ENCODE results near the gene OLFM1.
"Not testable (repeated sequence)": the region's sequence is repeated elsewhere in the genome, so short reads cannot be mapped to it uniquely, and the experiment has no call there.

The OLFM1 gene

DNA sequence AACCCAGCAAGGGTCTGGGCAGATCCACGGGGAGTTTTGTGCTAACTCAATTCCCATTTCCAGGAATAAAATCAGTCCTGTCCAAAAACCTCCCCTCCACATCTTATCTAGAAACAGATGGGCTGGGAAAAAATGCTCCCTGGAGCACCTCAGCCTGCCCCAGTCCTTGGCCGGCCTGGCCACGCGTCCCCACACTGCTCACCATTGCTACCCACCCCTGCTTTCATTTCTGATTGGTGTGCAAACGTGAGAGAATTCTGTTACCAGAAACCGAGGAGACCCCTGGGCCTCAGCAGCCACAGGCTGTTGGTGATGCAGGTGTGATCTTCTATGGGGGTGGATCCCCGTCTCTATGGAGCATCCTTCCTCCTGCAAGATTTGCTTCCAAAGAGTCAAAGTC, 38.0 kb upstream of the OLFM1 start:
- Mint-ChIP-seq H3K27ac (no peak overlapping the region), H3K36me3 (ENCODE audit: low read depth) (no peaks in the 10 kb centered on the region), H3K27me3 (peaks cover 23% of the 10 kb centered on the region)

DNA sequence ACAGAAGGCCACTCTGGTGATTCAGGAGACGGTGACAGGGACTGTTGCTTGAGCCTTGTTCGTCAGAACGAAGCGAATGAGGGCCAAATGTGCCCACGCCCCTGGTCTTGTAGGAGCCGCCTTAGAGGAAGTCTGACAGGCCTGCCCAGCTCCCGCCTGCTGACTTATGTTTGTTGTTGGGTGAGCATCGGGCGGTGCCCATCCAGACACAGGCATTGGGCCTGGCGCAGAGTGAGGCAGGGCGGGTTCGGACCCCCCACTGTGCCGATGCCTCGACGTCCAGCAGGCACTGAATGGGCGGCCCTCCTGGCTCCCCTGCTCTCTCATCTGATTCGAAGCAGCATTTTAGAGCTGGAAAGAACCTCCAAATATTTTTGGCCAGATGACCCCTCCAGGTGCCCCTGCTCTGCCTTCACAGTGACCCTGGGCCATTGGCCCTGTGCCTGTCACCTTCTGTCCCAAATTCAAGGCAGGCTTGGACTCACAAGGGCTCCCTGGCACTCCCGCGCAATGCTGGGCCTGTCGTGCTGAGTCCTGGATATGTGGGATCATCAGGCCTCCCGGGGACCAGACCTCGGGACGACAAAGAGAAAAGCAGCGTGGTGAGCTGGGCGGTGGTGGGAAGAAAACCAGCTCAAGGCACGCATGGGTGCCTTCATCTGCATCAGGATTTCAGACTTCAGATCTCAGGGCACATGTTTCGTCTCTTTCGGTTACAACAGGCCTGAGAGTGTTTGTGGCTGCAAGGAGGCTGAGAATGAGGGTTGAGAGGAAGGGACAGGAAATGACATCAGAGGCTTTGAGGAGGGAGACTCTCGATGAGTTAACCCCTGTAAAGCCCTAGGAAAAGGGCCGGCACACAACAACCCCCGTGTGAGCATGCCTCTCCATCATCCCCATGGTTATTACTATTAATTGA, 37.1 kb upstream of the OLFM1 start:
- no peaks in the 10 kb centered on the region for H3K36me3 Mint-ChIP-seq (ENCODE audit: low read depth)
- peaks cover 3% of the 10 kb centered on the region for H3K9me3 Mint-ChIP-seq
- no peak for DNase-seq
- no peaks in the 10 kb centered on the region for H3K4me1 Mint-ChIP-seq
- H3K27ac Mint-ChIP-seq, result no peak overlapping the region
- H3K27me3 Mint-ChIP-seq, result peaks cover 23% of the 10 kb centered on the region
- ATAC-seq, result no peak
- H3K4me3 Mint-ChIP-seq, result no peak overlapping the region

More for the DNA sequence above, 38.0 kb upstream of the OLFM1 start:
- ATAC-seq, result no peak
- Mint-ChIP-seq H3K4me3 (no peak overlapping the region), H3K4me1 (no peaks in the 10 kb centered on the region), H3K9me3 (peaks cover 3% of the 10 kb centered on the region)
- DNase-seq, result no peak

DNA sequence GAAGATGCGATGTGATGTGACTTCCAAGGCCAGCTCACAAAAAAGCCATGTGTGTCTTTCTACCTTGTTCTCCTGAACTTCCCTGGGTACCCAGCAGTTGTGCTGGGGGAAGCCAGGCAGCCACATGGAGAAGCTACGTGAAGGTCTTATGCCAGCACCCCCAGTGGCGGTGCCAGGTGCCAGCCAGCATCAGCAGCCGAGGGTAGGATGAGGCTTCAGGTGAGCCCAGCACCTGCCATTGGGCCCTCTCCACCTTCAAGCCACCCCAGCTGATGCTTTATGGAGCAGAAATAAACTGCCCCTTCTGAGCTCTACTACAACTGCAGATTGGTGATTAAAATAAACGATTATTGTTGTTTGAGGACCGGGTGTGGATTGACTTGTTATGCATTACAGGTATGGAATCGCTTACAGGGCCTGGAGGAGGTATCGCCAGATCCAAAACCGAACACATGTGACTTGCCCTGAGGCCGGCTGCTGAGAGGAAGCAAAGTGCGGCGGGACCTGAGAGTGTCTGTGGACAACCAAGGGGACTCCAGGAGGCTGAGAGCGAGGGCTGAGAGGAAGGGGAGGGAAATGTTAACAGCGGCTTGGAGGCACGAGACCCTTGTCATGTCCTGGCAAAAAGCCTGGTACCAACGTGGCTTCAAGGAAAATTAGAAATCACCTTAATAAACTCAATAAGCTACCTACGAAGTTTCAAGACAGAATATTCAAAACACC, 36.0 kb upstream of the OLFM1 start:
- ATAC-seq (no peak), DNase-seq (no peak)
- Mint-ChIP-seq H3K9me3 (peaks cover 3% of the 10 kb centered on the region), H3K36me3 (ENCODE audit: low read depth) (no peaks in the 10 kb centered on the region), H3K4me1 (no peaks in the 10 kb centered on the region), H3K4me3 (no peak overlapping the region), H3K27me3 (peaks cover 26% of the 10 kb centered on the region), H3K27ac (no peak overlapping the region)

DNA sequence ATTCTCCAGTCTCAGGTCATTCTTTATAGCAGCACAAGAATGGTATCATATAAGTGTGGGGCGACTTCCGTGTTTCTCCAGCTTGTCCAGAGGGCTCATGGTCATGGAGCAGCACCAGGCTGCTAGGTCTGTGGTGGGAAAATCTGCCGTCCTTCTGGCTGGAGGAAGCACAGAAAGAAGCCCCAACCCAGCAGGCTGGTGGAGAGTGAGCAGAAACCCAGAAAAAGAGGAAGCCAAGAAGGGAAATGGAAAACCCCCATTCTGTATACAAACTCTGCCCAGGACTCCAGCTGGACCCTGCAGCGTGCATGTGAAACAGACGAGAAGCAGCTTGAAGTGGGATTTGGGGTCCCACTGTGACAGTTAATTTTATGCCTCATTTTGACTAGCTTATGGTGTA, 34.3 kb upstream of the OLFM1 start:
- Mint-ChIP-seq H3K27ac (no peak overlapping the region), H3K36me3 (ENCODE audit: low read depth) (no peaks in the 10 kb centered on the region), H3K9me3 (peaks cover 3% of the 10 kb centered on the region), H3K27me3 (peaks cover 31% of the 10 kb centered on the region), H3K4me1 (no peaks in the 10 kb centered on the region), H3K4me3 (no peak overlapping the region)
- no peak for DNase-seq
- ATAC-seq, result no peak

DNA sequence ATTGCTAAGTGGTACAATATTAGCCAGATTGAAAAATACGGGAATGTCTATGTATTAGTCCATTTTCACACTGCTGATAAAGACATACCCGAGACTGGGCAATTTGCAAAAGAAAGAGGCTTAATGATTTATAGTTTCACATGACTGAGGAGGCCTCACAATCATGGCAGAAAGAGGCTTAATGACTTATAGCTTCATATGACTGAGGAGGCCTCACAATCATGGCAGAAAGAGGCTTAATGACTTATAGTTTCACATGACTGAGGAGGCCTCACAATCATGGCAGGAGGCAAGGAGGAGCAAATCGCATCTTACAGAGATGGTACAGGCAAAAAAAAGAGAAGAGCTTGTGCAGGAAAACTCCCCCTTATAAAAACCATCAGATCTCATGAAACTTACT, 32.3 kb upstream of the OLFM1 start:
- no peak overlapping the region for H3K27ac Mint-ChIP-seq
- no peak overlapping the region for H3K4me3 Mint-ChIP-seq
- no peaks in the 10 kb centered on the region for H3K36me3 Mint-ChIP-seq (ENCODE audit: low read depth)
- no peak for DNase-seq
- no peak for ATAC-seq
- peaks cover 36% of the 10 kb centered on the region for H3K27me3 Mint-ChIP-seq
- peaks cover 3% of the 10 kb centered on the region for H3K9me3 Mint-ChIP-seq
- no peaks in the 10 kb centered on the region for H3K4me1 Mint-ChIP-seq

DNA sequence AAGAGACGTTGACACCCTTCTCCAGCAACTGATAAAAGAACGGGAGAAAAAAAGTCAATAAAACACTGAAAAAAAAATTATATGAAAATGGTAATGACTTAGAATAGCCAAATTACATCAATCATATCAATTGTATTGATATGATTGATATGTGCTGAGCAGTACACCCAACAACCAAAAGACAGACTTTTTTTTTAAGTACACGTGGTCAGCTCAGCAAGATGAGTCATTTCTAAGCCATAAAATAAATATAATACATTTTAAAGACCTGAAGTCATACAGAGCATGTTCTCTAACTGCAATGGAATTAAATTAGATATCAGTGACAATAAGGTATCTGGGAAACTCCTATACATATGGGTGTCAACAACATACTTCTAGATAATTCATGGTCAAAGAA, 30.9 kb upstream of the OLFM1 start:
- Mint-ChIP-seq H3K36me3 (ENCODE audit: low read depth) (no peaks in the 10 kb centered on the region), H3K4me1 (no peaks in the 10 kb centered on the region), H3K27me3 (peaks cover 36% of the 10 kb centered on the region), H3K4me3 (no peak overlapping the region), H3K27ac (no peak overlapping the region), H3K9me3 (peaks cover 3% of the 10 kb centered on the region)
- ATAC-seq (no peak), DNase-seq (no peak)

DNA sequence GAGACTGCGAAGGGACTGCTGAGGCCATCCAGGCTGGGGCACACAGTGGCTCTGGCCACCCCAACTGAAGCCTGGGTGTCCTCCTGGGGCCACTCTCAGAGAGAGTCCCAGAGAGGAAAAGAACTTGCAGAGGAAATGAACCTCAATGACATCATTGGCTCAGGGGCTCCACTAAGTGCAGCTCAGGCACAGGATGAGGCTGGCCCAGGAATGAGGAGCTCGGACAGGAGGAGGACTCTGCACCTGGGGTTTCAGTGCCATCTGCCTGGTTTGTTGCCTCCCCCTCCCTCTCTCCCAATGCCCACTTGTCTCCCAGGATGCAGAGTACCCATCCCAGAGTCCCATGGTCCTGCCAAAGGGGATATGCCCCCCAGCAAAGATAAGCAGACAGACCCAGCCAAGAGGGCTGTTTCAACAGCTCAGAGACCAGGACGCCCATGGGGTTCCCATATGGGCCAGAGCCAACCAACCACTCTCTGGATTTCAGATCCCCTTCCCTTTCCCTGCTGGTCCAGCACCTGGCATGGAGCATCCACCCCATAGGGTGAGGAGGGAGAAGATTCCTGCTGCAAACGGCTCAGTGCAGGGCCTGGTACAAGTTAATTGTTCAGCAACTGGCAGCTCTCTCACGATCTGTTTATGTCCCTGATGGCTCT, 26.9 kb upstream of the OLFM1 start:
- H3K36me3 Mint-ChIP-seq (ENCODE audit: low read depth), result peaks cover 2% of the 10 kb centered on the region
- DNase-seq, result no peak
- no peak overlapping the region for H3K4me3 Mint-ChIP-seq
- peaks cover 21% of the 10 kb centered on the region for H3K27me3 Mint-ChIP-seq
- no peaks in the 10 kb centered on the region for H3K4me1 Mint-ChIP-seq
- no peak for ATAC-seq
- no peak overlapping the region for H3K27ac Mint-ChIP-seq
- H3K9me3 Mint-ChIP-seq, result peaks cover 12% of the 10 kb centered on the region

DNA sequence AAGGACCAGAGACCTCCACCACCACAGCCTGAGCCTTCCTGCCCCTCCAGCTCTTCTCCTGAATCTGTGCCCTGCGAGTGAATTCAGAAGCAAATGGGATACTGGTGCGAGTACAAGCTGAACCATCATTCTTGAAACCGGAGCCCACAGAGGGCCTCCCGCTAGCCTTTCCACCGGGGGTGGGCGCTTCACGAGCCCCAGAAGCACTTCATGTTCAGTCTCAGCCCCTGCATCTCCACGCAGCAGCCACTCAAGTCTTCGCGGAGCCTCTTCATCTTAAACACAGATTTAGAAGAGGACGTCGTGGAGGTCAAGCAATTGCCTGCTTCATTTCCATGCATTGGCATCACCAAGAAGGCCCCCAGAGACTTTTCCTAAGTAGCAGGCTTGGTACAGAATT, 26.0 kb upstream of the OLFM1 start:
- ATAC-seq (no peak), DNase-seq (no peak)
- Mint-ChIP-seq H3K4me1 (no peaks in the 10 kb centered on the region), H3K27ac (no peak overlapping the region), H3K4me3 (no peak overlapping the region), H3K36me3 (ENCODE audit: low read depth) (peaks cover 2% of the 10 kb centered on the region), H3K9me3 (peaks cover 12% of the 10 kb centered on the region), H3K27me3 (peaks cover 25% of the 10 kb centered on the region)

DNA sequence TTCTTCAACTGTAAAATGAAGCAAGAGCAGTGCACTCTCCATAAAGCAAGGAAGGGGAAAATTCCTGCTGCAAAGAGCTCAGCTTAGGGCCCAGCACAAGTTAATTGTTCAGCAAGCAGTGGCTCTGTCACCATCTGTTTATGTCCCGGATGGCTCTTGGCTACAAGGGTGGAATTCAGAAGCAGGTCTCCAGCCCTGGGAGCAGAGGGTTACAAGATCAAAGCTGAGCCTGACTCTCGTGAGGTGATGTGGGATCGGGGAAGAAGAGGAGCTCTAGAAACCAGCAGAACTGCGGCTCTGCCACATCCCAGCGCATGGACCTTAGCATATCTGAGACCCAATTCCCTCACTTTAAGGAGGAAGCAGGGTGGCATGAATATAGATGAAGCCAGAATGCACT, 25.2 kb upstream of the OLFM1 start:
- Mint-ChIP-seq H3K4me3 (no peak overlapping the region), H3K9me3 (peaks cover 12% of the 10 kb centered on the region), H3K27ac (no peak overlapping the region), H3K27me3 (peaks cover 22% of the 10 kb centered on the region), H3K36me3 (ENCODE audit: low read depth) (peaks cover 2% of the 10 kb centered on the region), H3K4me1 (no peaks in the 10 kb centered on the region)
- DNase-seq (no peak), ATAC-seq (no peak)

DNA sequence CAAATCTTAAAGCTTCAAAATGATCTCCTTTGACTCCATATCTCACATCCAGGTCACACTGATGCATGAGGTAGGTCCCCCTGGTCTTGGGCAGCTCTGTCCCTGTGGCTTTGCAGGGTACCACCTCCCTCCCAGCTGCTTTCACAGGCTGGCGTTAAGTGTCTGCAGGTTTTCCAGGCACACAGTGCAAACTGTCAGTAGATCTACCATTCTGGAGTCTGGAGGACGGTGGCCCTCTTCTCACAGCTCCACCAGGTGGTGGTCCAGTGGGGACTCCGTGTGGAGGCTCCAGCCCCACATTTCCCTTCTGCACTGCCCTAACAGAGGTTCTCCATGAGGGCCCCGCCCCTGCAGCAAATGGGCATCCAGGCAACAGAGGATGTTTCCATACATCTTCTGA, 24.0 kb upstream of the OLFM1 start:
- peaks cover 24% of the 10 kb centered on the region for H3K27me3 Mint-ChIP-seq
- H3K36me3 Mint-ChIP-seq (ENCODE audit: low read depth); H3K4me1 Mint-ChIP-seq; H3K4me3 Mint-ChIP-seq; H3K27ac Mint-ChIP-seq; DNase-seq; ATAC-seq: not testable (repeated sequence)
- H3K9me3 Mint-ChIP-seq, result peaks cover 12% of the 10 kb centered on the region

DNA sequence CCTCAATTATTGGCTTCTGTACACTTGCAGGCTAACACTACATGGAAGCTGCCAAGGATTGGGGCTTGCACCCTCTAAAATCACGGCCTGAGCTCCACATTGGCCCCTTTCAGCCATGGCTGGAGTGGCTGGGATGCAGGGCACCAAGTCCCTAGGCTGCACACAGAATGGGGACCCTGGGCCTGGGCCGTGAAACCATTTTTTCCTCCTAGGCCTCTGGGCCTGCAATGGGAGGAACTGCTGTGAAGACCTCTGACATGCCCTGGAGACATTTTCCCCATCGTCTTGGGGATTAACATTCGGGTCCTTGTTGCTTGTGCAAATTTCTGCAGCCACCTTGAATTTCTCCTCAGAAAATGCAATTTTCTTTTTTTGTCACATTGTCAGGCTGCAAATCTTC, 23.6 kb upstream of the OLFM1 start:
- H3K36me3 Mint-ChIP-seq (ENCODE audit: low read depth); H3K4me1 Mint-ChIP-seq; H3K27ac Mint-ChIP-seq; DNase-seq; H3K4me3 Mint-ChIP-seq; ATAC-seq: not testable (repeated sequence)
- Mint-ChIP-seq H3K9me3 (peaks cover 12% of the 10 kb centered on the region), H3K27me3 (peaks cover 24% of the 10 kb centered on the region)

DNA sequence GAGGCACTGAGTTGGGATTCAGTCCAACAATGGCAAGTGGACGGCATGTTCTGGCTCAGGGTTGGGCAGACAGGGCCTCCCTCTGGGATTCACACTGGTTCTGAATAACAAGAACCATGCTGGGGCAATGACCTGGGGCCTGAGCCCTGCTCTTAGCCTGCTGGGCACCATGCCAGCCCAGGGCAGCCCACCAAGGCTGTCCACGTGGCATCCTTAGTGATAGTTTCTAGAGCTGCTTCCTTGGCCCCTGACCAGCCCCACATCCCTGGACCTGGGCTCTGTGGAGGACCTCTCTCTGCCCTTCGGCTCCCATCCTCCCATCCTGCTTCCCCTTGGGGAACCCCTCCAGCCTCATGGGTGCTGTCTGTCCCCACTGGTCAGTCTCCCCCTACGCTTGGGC, 22.3 kb upstream of the OLFM1 start:
- Mint-ChIP-seq H3K9me3 (peaks cover 12% of the 10 kb centered on the region), H3K4me1 (no peaks in the 10 kb centered on the region), H3K27me3 (peaks cover 32% of the 10 kb centered on the region), H3K27ac (no peak overlapping the region), H3K36me3 (ENCODE audit: low read depth) (peaks cover 2% of the 10 kb centered on the region), H3K4me3 (no peak overlapping the region)
- ATAC-seq (no peak), DNase-seq (no peak)

DNA sequence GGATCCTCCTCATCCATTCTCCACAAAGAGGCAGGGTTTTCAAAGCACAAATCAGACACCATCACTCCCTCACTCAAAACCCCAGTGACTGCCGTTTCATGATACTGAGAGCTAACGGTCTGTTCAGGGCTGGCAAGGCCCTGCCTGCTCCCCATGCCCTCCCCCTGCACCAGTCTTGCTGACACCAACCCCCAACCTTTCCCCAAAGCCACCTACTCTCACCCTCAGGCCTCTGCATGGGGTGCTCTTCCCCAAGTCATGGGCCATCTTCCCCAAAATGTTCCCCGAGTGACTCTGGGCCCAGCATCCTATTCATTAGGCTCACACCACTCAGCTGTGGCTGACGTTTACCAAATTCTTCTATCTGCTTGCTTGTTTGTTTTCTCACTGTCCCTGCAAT, 21.7 kb upstream of the OLFM1 start:
- Mint-ChIP-seq H3K4me1 (no peaks in the 10 kb centered on the region), H3K9me3 (peaks cover 12% of the 10 kb centered on the region), H3K36me3 (ENCODE audit: low read depth) (peaks cover 2% of the 10 kb centered on the region), H3K4me3 (no peak overlapping the region), H3K27me3 (peaks cover 33% of the 10 kb centered on the region), H3K27ac (no peak overlapping the region)
- DNase-seq (no peak), ATAC-seq (no peak)

DNA sequence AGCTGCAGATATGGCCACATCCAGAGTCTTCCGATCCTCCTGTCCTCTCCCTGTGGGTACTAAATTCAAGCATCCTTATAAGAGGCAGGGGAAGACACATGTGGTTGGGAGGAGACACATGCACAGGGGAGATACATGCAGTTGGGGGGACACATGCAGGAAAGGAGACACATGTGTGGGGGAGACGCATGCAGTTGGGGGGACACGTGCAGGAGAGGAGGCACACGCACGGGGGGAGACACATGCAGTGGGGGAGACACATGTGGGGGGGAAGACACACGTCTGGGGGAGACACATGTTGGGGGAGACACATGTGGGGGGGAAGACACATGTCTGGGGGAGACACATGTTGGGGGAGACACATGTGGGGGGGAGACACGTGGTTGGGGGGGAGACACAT, 21.2 kb upstream of the OLFM1 start:
- peaks cover 33% of the 10 kb centered on the region for H3K27me3 Mint-ChIP-seq
- ATAC-seq (no peak), DNase-seq (no peak)
- peaks cover 12% of the 10 kb centered on the region for H3K9me3 Mint-ChIP-seq
- peaks cover 2% of the 10 kb centered on the region for H3K36me3 Mint-ChIP-seq (ENCODE audit: low read depth)
- H3K4me1 Mint-ChIP-seq, result no peaks in the 10 kb centered on the region
- no peak overlapping the region for H3K27ac Mint-ChIP-seq
- no peak overlapping the region for H3K4me3 Mint-ChIP-seq
